GM19372 (cell line): ENCODE results near the gene DCP2.

Source experiments
- ATAC-seq: cut with Tn5 transposase; IDR thresholded peaks from one replicate; pipeline ENCODE4 v1.9.1; 2021; ENCODE audit warnings: mild to moderate bottlenecking, low read depth, moderate library complexity; ENCODE audit not compliant: unreplicated experiment

Gene DCP2

DNA sequence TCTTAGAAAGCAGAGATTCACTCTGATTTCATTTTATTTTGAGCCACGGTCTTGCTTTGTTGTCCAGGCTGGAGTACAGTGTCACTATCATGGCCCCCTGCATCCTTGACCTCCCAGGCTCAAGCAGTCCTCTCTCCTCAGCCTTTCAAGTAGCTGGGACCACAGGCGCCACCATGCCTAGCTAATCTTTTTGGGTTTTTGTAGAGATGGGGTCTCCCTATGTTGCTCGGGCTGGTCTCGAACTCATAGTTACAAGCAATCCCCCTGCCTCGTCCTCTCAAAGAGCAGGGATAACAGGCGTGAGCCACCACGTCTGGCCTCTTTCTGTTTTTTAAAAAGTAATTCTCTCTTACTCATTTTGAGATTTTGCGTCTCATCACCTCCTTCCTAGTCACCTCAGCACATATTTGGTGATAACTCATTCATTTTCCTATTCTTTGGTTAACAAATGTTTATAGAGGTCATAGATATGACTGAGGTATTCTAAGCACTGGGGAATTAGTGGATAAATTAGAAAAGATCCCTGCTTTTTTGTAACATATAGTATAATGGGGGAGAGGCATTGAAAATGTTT, 10.8 kb upstream of the DCP2 start:
- ATAC-seq, result no peak

DNA sequence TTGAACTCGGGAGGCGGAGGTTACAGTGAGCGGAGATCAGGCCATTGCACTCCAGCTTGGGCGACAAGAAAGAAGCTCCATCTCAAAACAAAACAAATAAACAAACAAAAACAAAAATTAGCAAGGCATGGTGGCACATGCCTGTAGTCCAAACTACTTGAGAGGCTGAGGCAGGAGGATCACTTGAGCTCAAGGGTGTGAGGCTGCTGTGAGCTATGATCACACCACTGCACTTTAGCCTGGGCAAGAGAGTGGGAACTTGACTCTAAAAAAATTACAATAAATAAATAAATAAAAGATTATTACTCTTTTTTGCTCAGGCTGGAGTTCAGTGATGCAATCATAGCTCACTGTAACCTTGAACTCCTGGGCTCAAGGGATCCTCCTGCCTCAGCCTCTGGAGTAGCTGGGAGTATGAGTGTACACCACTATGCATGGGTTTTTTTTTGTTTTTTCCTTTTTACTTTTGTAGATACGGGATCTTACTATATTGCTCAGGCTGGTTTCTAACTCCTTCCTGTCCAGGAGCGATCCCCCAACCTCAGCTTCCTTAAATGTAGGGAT, 9.0 kb upstream of the DCP2 start:
- no peak for ATAC-seq

DNA sequence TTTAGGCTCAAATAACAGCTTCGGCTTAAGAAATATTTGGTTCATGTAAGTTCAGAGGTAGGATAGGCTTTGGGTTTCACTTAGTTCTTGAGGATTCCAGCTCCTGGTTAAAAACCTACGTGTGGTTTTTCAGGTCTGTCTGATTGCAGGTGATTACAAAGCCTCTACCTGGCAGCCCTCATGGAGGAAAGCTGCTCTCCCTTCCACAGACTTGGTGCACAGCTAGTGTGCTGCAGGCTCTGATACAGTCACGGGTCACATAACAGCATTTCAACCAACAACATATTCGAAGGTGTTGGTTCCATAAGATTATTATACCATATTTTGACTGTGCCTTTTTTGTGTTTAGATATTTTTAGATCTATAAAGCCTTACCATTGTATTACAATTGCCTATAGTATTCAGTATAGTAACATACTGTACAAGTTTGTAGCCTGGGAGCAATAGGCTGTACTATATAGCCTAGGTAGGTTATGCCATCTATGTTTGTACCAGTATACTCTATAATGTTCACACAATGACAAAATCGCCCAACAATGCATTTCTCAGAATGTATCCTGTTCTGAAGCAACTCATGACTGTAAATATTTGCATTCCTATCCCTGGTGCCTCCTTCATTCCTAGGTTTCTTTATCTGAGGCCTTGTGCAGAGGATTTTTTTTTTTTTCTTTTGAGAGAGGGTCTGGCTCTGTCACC, 8.0 kb upstream of the DCP2 start:
- no peak for ATAC-seq

DNA sequence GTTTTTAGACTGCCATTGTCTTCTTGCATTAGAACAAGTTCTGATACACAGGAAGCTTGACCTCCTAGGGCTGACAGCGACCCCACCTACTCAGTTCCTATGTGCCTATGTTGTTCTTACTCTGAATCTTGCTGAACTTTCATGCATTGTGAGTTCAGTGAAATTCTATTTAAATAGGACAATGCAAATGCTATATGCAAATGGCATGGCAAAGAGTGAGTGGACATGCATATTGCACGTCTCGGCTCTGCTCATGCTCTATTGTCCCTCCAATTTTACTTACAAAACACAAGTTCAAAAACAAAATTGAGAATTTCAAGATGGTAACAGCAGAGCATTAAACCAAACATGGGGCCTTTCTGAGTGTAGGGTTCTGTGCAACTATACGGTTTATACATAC, 5.3 kb upstream of the DCP2 start:
- no peak for ATAC-seq

DNA sequence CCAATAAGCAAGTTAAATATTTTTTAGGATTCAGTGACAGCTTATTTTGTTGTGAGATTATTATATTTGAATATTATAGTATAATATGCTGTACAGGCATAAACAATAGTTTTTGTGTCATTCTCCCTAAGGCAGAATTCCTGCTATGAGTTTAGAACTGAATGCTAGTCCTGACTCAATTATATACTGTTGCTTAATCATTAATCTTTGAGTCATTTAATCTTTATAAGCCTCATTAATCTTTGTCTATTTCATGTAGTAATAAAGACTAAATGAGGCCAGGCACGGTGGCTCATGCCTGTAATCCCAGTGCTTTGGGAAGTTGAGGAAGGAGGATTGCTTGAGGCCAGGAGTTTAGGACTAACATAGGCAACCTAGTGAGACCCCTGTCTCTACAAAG, 3.6 kb upstream of the DCP2 start:
- no peak for ATAC-seq

DNA sequence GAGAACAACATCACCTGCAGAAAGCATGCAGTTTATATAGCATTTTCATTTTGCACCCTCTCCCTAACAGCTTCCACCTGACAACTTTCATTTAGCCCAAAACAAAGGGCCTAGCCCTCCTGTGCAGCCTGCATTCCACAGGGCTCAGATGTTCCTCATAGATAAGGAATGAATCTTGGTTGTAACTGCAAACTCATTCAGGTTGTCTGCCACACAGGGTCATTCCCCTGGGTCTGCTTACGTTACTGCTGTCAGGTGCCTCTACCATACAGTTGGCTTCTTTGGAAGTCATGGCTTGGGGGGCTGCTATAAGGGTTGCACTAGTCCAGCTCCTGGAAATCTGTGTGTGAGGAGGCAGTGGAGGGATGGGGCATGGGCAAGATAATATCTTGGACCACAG, 2.7 kb upstream of the DCP2 start:
- no peak for ATAC-seq

DNA sequence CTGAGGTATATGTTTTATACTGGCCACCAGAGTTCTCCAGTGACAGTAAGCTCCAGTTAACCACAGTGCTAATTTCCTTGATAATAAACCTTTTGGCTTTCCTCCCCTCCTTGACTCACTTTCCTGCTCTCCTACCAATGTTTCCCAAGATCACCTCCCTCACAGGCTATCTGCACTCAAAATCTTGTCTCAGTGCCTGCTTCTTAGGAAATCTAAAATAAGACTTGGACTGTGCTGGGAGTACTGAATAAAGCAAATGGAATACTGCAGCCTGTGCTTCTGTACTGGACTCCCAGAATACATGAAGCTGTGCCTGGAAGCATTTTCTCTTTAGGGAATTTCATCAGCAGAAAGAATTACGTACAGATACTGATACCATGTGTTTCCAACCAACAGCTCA, 1.7 kb upstream of the DCP2 start:
- no peak for ATAC-seq

DNA sequence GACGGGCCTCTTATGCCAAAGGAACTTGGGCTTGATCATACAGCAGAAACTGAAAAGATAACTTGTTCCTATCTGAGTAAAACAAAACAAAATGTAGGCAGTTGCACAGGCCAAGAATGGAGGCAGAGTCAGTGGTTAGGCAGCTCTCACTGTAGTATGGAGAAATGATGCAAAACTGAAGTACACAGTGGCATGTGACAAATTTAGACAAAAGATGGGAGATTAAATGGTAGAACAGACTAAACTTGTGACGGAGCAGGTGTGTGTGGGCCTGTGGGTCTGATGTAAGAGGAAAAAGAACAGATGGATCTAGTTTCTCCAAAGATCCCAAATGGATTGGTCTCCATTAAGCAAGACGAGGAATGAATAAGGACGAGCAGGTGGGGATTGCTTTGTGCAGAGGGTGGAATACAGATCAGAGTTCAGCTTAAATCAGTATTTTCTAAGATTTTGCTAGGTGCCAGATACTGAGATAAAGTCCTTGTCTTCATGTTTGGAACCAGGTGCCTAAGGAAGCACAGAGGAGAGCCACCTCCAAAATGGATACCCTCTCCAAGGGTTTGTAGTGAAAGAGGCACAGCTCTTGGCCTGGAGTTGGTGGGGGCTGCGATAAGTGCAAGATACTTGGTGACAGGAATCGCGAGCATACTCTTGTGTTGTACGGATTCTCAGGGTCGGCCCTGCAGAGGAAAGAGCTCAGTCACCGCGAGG, 722 bp upstream of the DCP2 start:
- peak; percentile 18 for ATAC-seq

DNA sequence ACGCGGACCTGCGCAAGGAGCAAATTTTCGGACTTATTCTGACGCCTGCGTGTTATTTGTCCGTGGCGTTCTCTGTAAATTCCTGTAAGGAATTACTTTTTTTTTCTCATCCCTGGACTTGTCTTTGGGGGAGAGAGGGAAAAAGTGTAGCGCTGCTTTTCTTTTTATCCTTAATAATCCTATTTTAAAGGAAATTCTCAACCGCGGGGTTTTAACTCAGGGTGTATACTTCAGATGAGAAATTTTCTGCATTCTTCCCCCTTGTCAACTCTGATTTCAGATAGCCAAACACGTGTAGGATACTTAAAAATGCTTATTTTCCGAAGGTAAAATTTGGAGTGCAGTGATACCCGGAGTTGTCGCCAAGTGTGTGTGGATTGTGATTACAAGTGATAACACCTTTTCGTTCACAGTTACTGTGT, 853 bp downstream of the DCP2 start:
- no peak for ATAC-seq

DNA sequence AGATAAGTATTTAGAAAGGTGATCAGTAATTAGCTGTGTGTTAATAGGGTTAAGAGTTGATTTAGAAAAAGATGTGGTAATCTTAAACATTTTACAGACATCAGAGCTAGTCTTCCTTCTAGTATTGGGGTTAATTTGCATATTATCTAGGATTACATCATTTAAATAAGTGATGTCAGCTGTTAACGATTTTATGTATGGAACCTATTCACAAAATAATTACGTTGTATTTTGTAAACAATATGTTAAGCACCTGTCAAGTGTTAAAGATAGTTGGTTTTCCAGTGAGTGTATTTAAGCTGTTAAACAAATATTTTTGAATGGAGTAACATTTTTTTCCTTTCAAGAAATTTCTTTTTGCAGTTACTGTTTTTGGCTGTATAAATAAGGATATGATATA, 2.2 kb downstream of the DCP2 start:
- no peak for ATAC-seq

DNA sequence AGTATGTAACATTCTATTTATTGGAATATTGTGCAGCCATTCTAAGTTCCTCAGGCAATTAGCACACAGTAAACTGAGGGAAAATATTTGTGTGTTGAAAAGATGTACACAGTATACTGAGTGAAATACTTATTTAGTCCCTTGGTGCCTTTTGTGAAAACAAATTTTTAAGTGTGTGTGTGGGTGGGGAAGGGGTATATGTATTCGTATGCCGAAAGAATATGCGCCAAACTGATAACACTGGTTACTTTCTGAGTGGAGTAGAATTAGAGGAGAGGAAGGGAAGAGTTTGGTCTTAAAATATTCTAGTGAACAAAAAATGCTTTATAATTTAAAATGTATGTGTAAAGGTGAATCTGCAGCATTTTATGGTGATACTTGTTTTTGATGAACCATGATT, 3.1 kb downstream of the DCP2 start:
- no peak for ATAC-seq

DNA sequence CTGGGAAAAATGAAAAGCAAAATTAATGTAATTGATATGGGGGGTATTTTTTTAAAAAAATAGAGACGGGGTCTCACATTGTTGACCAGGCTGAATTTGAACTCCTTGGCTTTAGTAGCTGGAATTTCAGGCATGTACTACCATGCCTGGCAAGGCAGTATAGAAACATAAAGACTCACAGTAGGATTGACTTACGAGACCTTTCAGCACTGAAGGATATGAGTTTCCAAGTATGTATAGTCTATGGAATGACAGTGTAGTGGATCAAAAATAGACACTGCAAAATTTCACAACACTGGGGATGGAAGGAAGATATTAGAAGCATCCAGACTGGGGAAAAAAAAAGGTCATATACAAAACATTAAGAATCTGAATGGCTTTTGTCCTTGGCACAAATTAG, 6.8 kb downstream of the DCP2 start:
- no peak for ATAC-seq

DNA sequence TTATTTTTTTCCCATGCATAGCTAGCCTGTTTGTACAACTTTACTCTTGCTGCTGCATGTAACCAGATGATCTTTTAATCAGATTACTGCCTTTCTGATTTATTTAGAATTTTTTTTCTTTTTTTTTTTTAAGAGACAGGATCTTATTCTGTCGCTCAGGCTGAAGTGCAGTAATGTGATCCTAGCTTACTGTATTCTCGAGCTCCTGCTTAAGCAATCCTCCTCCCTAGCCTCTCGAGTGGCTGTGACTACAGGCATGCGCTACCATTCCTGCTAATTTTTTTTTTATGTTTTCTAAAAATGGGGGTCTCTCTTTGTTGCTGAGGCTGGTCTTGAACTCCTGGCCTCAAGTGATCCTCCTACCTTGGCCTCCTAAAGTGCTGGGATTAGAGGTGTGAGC, 9.6 kb downstream of the DCP2 start:
- no peak for ATAC-seq

DNA sequence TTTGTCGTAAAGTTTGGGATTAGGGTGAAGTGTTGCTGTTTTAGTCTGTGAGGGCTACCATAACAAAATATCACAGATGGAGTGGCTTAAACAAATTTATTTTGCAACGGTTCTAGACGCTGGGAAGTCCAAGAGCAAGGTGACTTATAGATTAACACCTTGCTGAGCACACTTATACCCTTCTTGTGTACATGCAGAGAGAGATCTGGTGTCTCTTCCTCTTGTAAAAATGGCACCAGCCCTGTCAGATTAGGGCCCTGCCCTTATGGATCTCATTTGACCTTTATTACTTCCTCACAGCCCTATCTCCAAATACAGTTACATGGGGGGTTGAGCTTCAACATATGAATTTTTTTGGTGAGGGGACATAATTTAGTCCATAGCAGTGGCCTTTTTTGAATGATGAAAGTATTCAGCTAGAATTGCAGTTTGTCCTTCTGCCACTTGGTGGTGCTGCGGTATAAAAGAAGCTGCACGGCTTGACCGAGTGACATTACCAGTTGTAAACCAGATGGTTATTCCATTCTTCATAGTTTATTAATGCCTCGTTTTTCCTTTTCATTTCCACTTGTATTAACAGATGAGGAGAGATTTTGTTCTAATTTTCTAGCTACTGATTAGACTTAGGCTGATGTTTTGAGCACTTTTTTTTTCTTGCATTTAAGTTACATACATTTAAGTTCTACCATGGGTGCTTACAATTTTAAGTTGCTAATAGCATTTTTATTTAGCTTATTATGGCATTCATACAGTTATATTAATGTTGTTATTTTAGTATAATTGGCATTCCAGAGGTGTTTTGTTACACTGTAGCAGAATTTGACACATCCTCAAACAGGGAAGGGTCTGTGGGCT, 19.4 kb downstream of the DCP2 start:
- ATAC-seq, result peak; percentile 76

DNA sequence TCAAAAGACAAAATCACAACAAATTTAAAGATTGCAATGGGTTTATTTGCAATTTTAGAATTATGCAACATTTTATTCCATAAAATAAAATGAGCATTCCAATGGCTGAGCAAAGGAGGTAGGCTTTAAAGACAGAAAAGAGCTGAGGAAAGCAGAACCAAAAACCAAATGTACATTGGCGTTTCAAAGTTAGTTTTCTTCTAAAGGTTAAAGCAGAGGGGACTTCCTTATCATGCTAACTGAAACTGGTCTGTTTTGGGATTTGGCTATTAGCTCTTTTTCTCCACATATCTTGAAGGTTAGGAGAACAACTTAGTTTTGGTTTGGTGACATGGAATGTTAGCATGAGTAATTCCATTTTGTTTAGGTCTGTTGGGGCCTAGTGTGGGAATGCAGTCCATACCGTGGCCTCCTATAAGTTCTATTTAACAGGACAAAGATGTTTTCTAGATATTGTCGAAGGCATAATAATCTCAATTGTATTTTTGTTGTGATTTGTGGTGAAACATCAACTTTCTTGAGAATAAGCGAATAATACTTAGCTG, 20.3 kb downstream of the DCP2 start:
- no peak for ATAC-seq

DNA sequence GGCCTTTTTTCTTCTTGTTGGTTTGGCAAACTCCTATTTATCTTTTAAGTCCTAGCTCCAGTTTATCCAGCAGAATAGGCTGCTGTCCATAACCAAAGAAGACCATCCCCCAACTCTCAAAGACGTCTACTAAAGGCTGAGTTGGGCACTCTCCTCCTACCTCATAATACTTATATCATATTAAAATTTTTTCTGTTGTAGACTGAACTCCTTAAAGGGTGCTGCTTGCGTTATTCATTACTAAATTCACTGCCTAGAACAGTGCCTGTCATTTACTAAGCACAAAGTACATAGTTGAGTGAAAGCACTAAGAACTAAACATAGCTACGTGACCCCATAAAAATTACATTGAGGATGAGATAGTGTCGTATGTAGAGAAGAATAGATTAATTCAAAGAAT, 21.7 kb downstream of the DCP2 start:
- ATAC-seq, result no peak

DNA sequence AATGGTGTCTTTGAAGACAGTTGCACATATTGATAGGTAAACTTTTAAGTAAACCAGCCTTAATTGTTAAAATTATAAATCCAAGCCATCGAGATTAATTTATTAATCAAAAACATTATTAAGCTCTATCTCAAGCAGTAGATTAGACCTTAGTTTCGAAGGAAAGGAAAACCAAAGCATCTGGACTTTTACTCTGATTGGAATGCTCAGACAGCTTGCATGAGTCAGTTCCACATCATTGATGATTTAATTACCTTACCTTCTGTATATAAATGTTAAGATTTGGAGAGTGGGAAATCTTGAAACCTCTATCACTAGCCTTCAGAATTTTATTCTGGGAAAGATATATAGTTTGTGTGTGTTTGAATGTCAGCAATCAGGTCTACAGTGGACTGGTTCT, 23.9 kb downstream of the DCP2 start:
- no peak for ATAC-seq

DNA sequence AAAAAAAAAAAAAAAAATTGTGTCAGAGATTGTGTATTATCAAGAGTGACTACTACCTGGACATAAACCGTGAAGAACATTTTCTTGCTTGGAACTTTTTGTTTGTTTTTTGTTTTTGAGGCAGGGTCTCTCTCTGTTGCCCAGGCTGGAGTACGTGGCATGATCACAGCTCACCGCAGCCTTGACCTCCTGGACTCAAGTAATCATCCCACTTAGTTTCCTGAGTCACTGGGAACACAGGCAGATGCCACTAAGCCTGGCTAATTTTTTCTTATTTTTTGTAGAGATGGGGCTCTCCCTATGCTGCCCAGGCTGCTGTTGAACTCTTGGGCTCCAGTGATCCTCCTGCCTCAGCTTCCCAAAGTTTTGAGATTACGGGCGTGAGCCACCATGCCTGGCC, 25.8 kb downstream of the DCP2 start:
- no peak for ATAC-seq

DNA sequence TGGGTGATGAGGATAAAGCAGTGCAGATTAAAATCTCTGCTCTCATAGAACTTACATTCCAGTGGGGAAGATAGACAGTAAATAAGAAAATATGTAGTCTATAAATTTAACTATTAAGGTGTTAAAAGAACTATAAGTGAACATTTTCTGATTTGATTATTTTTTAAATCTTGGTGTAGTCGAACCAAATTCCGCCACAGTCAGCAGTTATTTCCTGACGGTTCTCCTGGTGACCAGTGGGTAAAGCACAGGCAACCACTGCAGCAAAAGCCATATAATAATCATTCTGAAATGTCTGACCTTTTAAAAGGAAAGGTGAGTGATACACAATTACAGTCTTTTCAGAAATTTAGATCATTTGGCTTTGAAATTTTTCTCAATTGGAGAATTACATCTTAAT, 27.2 kb downstream of the DCP2 start:
- no peak for ATAC-seq

DNA sequence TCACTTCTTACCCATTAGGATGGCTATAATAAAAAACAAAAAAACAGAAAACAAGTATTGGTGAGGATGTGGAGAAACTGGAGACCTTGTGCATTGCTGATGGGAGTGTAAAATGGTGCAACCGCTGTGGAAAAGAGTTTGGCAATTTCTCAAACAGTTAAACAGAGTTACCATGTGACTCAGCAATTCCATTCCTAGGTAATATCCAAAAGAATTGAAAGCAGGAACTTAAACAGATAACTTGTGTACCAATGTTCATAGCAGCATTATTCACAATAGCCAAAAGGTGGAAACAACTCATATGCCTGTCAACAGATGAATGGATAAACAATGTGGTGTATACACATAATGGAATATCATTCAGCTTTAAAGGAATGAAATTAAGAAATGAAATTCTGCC, 28.9 kb downstream of the DCP2 start:
- no peak for ATAC-seq
